AG08395 (cell line): ENCODE data around the gene ADAMTS9.

ENCODE experiments used
- DNase-seq: peaks from one replicate; pipeline ENCODE4 v3.0.0; 2012; ENCODE audit warnings: mixed read lengths, low spot score

ADAMTS9 gene

DNA sequence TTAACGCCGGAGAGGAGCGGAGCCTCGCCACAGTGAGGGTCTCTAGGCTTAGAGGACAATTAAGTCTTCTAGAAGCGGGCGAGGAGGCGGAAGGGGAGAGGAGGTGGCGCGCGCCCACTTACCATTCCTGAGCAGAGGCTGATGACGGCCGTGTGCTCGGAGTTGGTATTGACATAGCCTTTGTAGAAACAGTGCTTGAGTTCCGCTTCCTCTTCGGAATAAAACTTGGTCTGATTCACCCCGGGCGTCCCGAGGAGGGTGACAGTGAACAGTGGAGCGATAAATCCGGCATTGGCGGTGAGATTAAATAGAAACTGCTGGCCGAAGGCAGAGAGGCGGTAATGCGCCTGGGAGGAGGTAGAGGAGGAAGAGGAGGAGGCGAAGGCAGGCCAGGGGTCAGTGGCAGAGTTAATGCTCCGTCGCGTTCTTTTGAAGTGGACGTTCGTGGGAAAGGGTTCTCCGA, 1.3 kb downstream of the ADAMTS9 start:
- DNase-seq = peak; percentile 47

DNA sequence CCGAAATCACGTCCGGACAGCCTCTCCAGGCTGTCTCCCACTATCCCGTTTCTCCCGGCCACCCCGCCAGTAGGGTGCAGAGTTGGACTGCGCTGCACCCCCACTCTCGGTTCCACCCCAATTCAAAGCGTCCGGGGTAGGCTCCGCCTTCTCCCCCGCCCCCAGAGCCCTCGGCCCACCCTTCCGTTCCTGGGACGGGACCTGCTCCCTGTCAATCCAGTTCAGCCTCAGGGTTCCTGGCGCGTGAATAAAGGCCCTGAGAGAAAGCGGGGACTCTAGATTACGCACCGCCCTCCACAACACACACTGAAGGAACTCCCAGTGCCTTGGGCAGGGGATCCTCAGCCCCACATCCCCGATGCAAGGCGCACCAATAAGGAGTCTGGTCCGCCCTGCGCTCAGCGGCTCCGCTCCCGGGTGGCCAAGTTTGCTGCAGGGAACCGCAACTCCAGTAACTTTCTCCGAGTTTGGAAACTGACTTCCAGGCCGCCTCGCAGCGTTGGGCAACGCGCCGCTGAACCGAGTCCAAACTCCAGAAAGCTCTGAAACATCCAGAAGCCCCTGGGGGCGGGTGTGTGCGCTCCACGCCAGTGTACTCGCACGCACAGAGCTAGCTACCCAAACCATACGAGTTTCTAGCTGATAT, 1.9 kb downstream of the ADAMTS9 start:
- DNase-seq = peak; percentile 89

GRCh38 chr3:64685331-64685799, 2.4 kb downstream of the ADAMTS9 start:
- DNase-seq = no peak

GRCh38 chr3:64684715-64685261, 3.0 kb downstream of the ADAMTS9 start:
- DNase-seq = peak; percentile 46

DNA sequence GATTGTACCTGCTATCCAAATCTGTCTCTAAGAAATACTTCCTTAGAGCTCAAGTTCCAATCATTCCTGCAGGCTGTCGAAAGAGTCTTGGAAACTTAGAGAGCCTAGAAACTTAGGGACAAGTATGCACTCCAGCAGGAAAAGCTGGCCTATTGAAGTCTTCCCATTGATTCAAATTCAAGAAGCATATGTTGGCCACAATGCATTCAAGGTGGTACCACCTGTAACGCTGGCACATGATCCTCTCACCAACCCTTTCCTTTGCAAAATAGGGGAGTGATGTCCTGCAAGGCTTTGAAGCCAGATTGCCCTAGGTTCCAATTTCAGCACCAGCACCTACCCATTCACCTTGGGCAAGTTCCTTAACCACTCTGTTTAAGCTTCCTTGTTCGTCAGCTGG, 6.0 kb downstream of the ADAMTS9 start:
- DNase-seq = no peak

- DNase-seq = no peak
Observed at GRCh38 chr3:64681015-64681414, 6.8 kb downstream of the ADAMTS9 start.

DNA sequence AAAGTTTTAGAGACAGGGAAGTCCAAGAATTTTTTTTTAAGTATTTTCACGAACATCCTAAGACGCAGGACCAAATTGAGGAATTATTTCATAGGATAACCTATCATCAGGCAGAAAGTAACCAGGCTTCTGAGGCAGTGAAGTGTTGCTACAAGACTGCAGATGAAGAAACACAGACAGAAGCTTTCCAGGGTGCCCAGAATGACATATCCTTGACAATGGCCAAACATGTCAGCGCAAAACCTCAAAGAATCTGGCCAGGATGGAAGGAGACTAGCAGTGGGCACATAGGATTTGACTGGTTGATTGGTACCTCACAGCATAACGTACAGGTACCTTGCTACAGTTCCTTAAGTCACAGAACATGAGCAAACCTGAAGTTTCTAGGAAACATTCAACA, 7.5 kb downstream of the ADAMTS9 start:
- DNase-seq = no peak

DNA sequence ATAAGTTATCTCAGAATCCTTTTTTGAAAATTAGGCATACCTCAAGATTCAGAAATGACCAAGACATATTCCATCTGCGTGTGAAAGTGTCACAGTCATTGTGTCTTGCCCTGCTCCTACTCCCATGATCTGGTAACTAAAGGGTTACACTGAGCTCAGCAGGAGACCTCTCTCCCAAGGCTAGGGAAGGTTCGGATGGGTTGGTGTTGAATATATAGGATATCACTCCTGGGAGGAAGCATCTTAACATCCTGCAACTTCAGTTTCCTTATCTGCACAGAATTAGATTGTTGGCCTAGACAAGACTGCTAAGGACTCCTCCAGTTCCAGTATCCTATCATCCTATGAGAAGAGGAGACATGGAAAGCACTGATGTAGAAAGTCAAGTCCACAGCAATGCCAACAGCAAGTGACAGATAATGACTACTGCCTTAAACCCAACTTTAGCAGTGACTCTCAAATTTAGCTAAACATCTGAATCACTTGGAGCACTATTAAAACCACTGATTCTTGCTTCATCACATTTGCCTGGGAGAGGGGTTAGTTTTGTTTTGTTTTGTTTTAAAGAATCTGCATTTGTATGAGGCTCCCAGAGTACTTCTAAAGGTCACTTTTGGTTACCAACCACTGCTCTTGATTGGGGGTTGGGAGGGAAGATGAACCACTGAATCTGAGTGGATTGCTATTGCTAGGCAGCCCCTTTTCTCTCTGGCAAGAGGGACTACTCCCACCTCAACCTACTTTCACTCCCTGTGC, 9.7 kb downstream of the ADAMTS9 start:
- DNase-seq = no peak

DNA sequence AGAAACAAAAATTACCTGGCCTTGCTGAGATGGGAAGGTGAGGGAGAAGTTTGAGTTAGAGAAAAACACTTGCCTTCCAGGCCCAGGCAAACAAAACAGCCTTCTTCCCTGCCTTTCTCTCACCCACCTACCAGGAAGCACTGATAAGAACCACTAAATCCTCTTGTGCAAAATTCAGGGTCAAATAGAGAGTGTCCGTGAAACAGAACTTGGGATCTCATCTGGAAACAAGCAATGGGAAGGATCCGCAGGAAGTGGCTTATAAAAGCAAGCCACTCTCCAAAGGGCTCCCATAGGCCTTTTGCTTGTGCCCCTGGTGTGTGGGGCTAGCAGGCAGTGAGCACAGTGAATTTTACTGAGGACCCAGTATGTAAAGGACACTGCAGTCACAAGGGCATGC, 11.0 kb downstream of the ADAMTS9 start:
- no peak for DNase-seq

DNA sequence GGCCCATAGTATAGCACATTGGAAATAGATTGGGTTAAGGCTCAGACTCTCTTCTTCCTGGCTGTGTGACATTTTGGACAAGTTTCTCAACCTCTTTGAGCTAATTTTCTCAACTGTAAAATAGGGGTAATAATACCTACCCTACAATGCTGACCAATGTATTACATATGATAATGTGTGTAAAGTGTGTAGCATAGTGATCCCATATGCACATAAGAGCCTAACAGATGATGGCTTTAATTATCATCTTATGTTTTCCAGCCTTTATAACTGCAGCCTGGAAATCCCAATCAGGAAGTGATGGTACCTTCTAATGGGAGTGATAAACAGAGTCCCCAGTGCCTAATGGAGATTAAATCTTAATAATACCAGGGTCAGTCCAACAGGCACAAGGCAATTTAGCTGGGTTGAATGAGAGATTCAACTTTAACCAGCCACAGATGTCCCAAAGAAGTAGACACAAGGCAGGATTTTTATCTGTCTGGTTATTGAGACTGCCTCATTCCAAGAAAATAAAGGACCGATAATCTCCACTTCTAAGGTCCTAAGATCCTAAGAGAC, 12.0 kb downstream of the ADAMTS9 start:
- no peak for DNase-seq

- peak; percentile 57 for DNase-seq
Observed at GRCh38 chr3:64674591-64675076, 13.2 kb downstream of the ADAMTS9 start.

- no peak for DNase-seq
Observed at GRCh38 chr3:64673159-64673715, 14.6 kb downstream of the ADAMTS9 start.

DNA sequence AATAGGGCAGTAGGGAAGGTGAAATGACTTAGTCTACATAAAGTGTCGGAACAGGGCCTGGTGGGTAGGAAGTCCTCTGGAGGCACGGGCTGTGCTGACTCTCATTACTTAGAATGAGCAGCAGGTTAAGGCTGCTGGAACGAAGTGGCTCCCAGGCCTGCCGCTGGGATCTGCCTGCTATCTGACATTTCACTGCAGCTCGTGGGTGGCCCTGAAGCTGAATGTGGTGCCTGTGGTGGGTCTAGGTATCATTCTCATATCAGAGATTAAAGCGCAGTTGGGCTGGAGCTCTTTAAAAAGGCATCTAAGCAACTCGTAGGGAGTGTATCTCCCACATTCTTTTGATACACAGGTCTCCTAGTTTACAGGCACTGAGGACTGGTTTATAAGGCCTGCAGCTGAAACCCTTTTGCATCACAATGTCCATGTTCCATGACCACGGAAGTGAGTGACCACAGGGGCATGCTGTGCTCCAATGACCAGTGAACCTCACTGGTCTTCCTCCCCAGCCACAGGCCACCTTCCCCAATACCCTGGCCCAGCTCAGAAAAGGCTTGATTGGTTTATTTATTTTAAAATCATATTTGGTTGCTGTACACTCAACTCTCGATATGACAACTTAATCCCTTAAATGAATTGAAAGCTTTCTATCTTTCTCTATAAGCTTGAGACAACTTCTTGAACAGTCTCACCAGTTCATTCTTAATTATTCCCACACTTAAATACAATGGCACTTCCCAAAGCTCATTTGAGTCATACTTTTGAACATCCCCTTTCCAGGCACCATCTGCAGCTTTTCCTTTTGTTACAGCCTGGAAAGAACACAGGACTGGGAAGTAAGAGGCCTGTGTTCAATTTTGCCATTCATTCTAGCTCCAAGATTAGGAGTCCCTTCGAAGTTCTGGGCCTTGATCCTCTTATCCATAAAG, 19.0 kb downstream of the ADAMTS9 start:
- no peak for DNase-seq

- no peak for DNase-seq
Observed at GRCh38 chr3:64667887-64668581, 19.8 kb downstream of the ADAMTS9 start.

- DNase-seq = no peak
Observed at GRCh38 chr3:64667138-64667537, 20.7 kb downstream of the ADAMTS9 start.

DNA sequence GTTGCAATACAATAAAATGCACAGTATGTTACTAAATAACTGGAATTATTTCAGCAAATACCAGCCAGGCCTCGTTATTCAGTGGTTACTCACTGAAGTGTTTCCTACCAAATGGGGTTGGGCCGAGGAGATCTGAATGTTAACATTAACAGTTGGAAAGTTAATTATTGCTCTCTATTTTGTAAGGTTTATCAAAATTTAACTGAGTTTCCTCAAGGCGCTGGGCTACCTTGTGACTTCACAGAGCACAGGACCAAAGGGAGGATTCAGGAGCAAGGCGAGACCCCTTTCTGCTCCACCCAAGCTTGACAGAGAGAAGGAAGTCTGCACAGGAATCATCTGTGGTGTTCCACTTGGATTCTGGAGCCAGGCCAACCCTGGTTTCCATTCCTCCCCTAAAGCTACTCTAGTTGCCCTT, 21.6 kb downstream of the ADAMTS9 start:
- DNase-seq = peak; percentile 62

GRCh38 chr3:64664397-64664796, 23.4 kb downstream of the ADAMTS9 start:
- no peak for DNase-seq

GRCh38 chr3:64659617-64659978, 28.2 kb downstream of the ADAMTS9 start:
- no peak for DNase-seq

- no peak for DNase-seq
Observed at GRCh38 chr3:64658001-64658400, 29.8 kb downstream of the ADAMTS9 start.

GRCh38 chr3:64656544-64656943, 31.3 kb downstream of the ADAMTS9 start:
- no peak for DNase-seq

GRCh38 chr3:64655160-64655559, 32.6 kb downstream of the ADAMTS9 start:
- no peak for DNase-seq
